SK-N-MC (cell line): ENCODE measurements around the gene RINT1.
"Not testable (repeated sequence)": the region's sequence is repeated elsewhere in the genome, so short reads cannot be mapped to it uniquely, and the experiment has no call there.

ENCODE experiments used
- FOXP2 ChIP-seq: optimal IDR thresholded peaks from 2 replicates; pipeline ENCODE3; 2011; ENCODE audit warnings: mild to moderate bottlenecking, moderate library complexity; ENCODE audit not compliant: insufficient read depth; ENCODE audit errors: extremely low read length, control extremely low read depth
- POLR2AphosphoS5 ChIP-seq: IDR thresholded peaks from 2 replicates; pipeline ENCODE4 v1.6.1; 2012; ENCODE audit warnings: mild to moderate bottlenecking, low read depth, low read length, borderline replicate concordance

GRCh38 chr7:105520620-105521019, 11.4 kb upstream of the RINT1 start:
- not testable (repeated sequence) for TF ChIP-seq FOXP2, POLR2AphosphoS5
